ENCODE results near the gene CLDN20.

CLDN20 gene

GRCh38 chr6:155272353-155273232 lies 8.8 kb downstream of the CLDN20 start:
- Histone ChIP-seq H3K9ac (ENCODE audit: low read depth, low read length) (peak overlapping the region; percentile 62), H3K27me3 (ENCODE audit: control insufficient read depth, insufficient read depth, low read length) (no peaks in the 10 kb centered on the region), H3K4me3 (ENCODE audit: low read length) (no peak overlapping the region), H3K4me2 (ENCODE audit: low read length) (peak overlapping the region; percentile 54), H3K9me3 (replicated peaks; ENCODE audit: low read length) (no peaks in the 10 kb centered on the region), H3K36me3 (ENCODE audit: insufficient read depth, low read length) (no peaks in the 10 kb centered on the region), H3K4me1 (ENCODE audit: control insufficient read depth, insufficient read depth, low read length) (peaks cover 32% of the 10 kb centered on the region)

- no peaks in the 10 kb centered on the region for H3K36me3 ChIP-seq (ENCODE audit: insufficient read depth, low read length)
- H3K4me2 ChIP-seq (ENCODE audit: low read length): peak overlapping the region; percentile 54
- H3K4me1 ChIP-seq (ENCODE audit: control insufficient read depth, insufficient read depth, low read length): peaks cover 32% of the 10 kb centered on the region
- peak overlapping the region; percentile 62 for H3K9ac ChIP-seq (ENCODE audit: low read depth, low read length)
- H3K4me3 ChIP-seq (ENCODE audit: low read length): no peak overlapping the region
- H3K9me3 ChIP-seq (replicated peaks; ENCODE audit: low read length): no peaks in the 10 kb centered on the region
- H3K27me3 ChIP-seq (ENCODE audit: control insufficient read depth, insufficient read depth, low read length): no peaks in the 10 kb centered on the region
Measured at GRCh38 chr6:155273431-155273830, 9.6 kb downstream of the CLDN20 start.

DNA sequence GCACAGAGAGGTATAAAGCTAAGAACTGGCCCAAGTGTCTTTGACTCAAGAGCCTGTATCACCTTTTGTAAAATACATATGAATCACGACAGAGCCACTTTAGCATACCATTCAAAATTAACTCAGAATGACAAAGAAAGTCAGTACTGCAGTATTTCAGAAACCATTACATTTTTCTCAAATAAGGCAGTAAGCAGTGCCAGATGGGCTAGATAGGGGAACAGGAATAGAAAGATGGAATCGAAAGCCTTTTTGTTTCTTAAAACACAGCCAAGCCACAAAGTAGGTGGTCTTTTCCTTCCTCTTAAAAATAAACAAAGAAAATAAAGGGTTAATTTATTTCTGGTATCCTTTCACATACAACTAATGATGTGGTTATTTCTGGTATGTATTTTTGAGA lies 10.3 kb downstream of the CLDN20 start:
- H3K27me3 ChIP-seq (ENCODE audit: control insufficient read depth, insufficient read depth, low read length): no peaks in the 10 kb centered on the region
- peaks cover 32% of the 10 kb centered on the region for H3K4me1 ChIP-seq (ENCODE audit: control insufficient read depth, insufficient read depth, low read length)
- H3K4me3 ChIP-seq (ENCODE audit: low read length): no peak overlapping the region
- H3K4me2 ChIP-seq (ENCODE audit: low read length): peak overlapping the region; percentile 22
- H3K9me3 ChIP-seq (replicated peaks; ENCODE audit: low read length): no peaks in the 10 kb centered on the region
- H3K36me3 ChIP-seq (ENCODE audit: insufficient read depth, low read length): no peaks in the 10 kb centered on the region
- H3K9ac ChIP-seq (ENCODE audit: low read depth, low read length): peak overlapping the region; percentile 57

DNA sequence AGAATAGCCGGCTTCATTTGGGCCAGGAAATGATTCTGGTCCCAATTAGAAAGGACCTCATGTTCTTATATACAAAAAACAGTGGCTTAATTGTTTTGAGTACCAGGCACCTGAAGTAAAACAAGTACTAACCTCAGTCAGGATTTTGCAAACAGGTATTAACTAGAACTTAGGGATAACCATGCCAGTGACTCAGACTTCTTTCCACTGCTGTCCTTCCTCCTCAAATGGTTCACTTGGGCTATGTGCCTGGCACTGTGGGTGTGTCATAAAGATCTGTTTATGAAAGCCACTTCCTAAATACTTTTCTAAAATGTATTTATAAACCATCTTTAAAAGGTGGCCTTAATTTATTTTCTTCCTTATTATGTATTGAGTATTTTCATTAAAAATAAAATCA lies 10.7 kb downstream of the CLDN20 start:
- Histone ChIP-seq H3K4me2 (ENCODE audit: low read length) (no peak overlapping the region), H3K36me3 (ENCODE audit: insufficient read depth, low read length) (no peaks in the 10 kb centered on the region), H3K9ac (ENCODE audit: low read depth, low read length) (peak overlapping the region; percentile 57), H3K27me3 (ENCODE audit: control insufficient read depth, insufficient read depth, low read length) (no peaks in the 10 kb centered on the region), H3K9me3 (replicated peaks; ENCODE audit: low read length) (no peaks in the 10 kb centered on the region), H3K4me3 (ENCODE audit: low read length) (no peak overlapping the region), H3K4me1 (ENCODE audit: control insufficient read depth, insufficient read depth, low read length) (peaks cover 32% of the 10 kb centered on the region)

- H3K27me3 ChIP-seq (ENCODE audit: control insufficient read depth, insufficient read depth, low read length): no peaks in the 10 kb centered on the region
- H3K9me3 ChIP-seq (replicated peaks; ENCODE audit: low read length): no peaks in the 10 kb centered on the region
- H3K9ac ChIP-seq (ENCODE audit: low read depth, low read length): no peak overlapping the region
- H3K4me2 ChIP-seq (ENCODE audit: low read length): no peak overlapping the region
- peaks cover 32% of the 10 kb centered on the region for H3K4me1 ChIP-seq (ENCODE audit: control insufficient read depth, insufficient read depth, low read length)
- H3K36me3 ChIP-seq (ENCODE audit: insufficient read depth, low read length): no peaks in the 10 kb centered on the region
- no peak overlapping the region for H3K4me3 ChIP-seq (ENCODE audit: low read length)
Measured at GRCh38 chr6:155275808-155276480, 12.1 kb downstream of the CLDN20 start.

GRCh38 chr6:155276638-155277037 lies 12.8 kb downstream of the CLDN20 start:
- no peak overlapping the region for H3K4me3 ChIP-seq (ENCODE audit: low read length)
- no peak overlapping the region for H3K4me2 ChIP-seq (ENCODE audit: low read length)
- H3K27me3 ChIP-seq (ENCODE audit: control insufficient read depth, insufficient read depth, low read length): no peaks in the 10 kb centered on the region
- peaks cover 32% of the 10 kb centered on the region for H3K4me1 ChIP-seq (ENCODE audit: control insufficient read depth, insufficient read depth, low read length)
- H3K36me3 ChIP-seq (ENCODE audit: insufficient read depth, low read length): no peaks in the 10 kb centered on the region
- no peaks in the 10 kb centered on the region for H3K9me3 ChIP-seq (replicated peaks; ENCODE audit: low read length)
- no peak overlapping the region for H3K9ac ChIP-seq (ENCODE audit: low read depth, low read length)

DNA sequence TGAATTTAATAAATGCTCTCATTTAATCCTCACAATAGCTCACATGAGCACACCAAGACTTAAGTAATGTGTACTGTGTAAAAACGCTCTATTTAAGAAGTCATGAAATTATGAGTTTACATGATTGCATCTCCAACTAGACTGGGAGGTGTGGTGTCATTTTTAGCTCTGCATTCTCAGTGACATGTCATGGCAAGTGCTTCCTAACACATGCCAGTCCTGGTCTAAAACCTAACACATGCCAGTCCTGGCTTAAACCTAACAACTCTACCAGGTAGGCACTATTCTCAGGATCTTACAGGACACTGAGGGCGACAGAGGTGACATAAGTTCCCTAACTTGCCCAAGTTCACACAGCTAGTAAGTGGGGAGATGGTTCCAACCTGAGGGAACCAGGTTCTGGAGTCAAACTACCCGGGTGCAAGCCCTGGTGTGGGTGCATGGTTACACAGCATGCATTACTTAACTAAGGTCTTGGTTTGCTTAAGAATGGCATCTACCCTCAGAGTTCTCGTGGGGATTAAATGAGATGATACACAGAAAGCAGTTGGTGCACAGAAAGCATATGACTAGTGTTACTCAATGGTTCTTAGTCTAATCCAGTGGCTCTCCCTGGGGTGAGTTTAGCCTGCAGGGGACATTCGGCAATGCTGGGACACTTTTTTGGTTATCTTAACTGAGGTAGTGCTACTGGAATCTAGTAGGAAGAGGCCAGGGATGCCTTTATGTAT lies 14.7 kb downstream of the CLDN20 start:
- Histone ChIP-seq H3K27me3 (ENCODE audit: control insufficient read depth, insufficient read depth, low read length) (no peaks in the 10 kb centered on the region), H3K4me3 (ENCODE audit: low read length) (no peak overlapping the region), H3K9me3 (replicated peaks; ENCODE audit: low read length) (no peaks in the 10 kb centered on the region), H3K4me2 (ENCODE audit: low read length) (no peak overlapping the region), H3K9ac (ENCODE audit: low read depth, low read length) (no peak overlapping the region), H3K4me1 (ENCODE audit: control insufficient read depth, insufficient read depth, low read length) (peaks cover 18% of the 10 kb centered on the region), H3K36me3 (ENCODE audit: insufficient read depth, low read length) (peaks cover 10% of the 10 kb centered on the region)

- H3K4me3 ChIP-seq (ENCODE audit: low read length): no peak overlapping the region
- H3K27me3 ChIP-seq (ENCODE audit: control insufficient read depth, insufficient read depth, low read length): no peaks in the 10 kb centered on the region
- H3K9me3 ChIP-seq (replicated peaks; ENCODE audit: low read length): no peaks in the 10 kb centered on the region
- no peak overlapping the region for H3K4me2 ChIP-seq (ENCODE audit: low read length)
- H3K36me3 ChIP-seq (ENCODE audit: insufficient read depth, low read length): peaks cover 28% of the 10 kb centered on the region
- no peaks in the 10 kb centered on the region for H3K4me1 ChIP-seq (ENCODE audit: control insufficient read depth, insufficient read depth, low read length)
- H3K9ac ChIP-seq (ENCODE audit: low read depth, low read length): no peak overlapping the region
Measured at GRCh38 chr6:155284775-155285174, 21.0 kb downstream of the CLDN20 start.

DNA sequence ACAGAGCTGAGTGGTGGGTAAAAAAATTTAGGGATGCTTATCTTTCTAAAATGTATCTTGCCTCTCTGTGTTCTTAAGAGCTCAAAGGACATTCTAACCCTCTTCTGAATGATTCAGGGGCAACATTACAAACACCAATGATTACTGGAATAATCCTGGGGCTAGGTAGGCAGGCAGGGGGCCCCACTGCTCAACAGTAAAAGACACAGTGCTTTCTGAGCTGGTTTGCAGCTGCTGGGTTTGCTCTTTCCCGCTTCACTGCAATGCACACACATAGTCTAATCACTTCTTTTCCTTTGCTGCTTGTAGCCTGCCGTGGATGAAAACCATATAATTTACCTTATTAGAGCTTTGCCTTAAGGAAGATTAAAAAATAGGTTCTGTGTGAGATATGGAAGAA lies 23.9 kb downstream of the CLDN20 start:
- peaks cover 30% of the 10 kb centered on the region for H3K36me3 ChIP-seq (ENCODE audit: insufficient read depth, low read length)
- H3K4me3 ChIP-seq (ENCODE audit: low read length): no peak overlapping the region
- no peaks in the 10 kb centered on the region for H3K27me3 ChIP-seq (ENCODE audit: control insufficient read depth, insufficient read depth, low read length)
- no peak overlapping the region for H3K4me2 ChIP-seq (ENCODE audit: low read length)
- H3K9ac ChIP-seq (ENCODE audit: low read depth, low read length): no peak overlapping the region
- H3K9me3 ChIP-seq (replicated peaks; ENCODE audit: low read length): no peaks in the 10 kb centered on the region
- H3K4me1 ChIP-seq (ENCODE audit: control insufficient read depth, insufficient read depth, low read length): no peaks in the 10 kb centered on the region

DNA sequence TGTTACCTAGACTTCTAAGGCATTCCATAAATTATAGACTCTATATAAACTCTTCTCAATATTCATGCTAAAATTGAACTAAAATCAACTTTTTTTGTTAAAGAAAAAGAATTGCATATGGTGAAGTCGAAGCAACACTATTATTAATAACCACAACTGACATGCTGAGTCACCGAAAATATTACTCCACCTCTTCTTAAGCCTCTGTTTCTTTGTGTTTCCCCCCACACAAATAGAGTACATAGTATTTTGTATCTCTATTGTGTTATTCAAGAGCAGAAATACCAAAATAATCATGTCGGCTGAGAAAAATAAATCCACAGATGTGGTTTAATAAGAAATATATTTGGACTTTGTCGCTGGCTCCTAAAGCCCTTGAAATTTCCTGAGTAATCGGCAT lies 26.7 kb downstream of the CLDN20 start:
- H3K9me3 ChIP-seq (replicated peaks; ENCODE audit: low read length): no peaks in the 10 kb centered on the region
- H3K4me3 ChIP-seq (ENCODE audit: low read length): no peak overlapping the region
- H3K27me3 ChIP-seq (ENCODE audit: control insufficient read depth, insufficient read depth, low read length): no peaks in the 10 kb centered on the region
- no peak overlapping the region for H3K9ac ChIP-seq (ENCODE audit: low read depth, low read length)
- no peaks in the 10 kb centered on the region for H3K4me1 ChIP-seq (ENCODE audit: control insufficient read depth, insufficient read depth, low read length)
- H3K4me2 ChIP-seq (ENCODE audit: low read length): no peak overlapping the region
- H3K36me3 ChIP-seq (ENCODE audit: insufficient read depth, low read length): peaks cover 12% of the 10 kb centered on the region

GRCh38 chr6:155291291-155291690 lies 27.5 kb downstream of the CLDN20 start:
- H3K4me2 ChIP-seq (ENCODE audit: low read length): no peak overlapping the region
- no peaks in the 10 kb centered on the region for H3K27me3 ChIP-seq (ENCODE audit: control insufficient read depth, insufficient read depth, low read length)
- peaks cover 12% of the 10 kb centered on the region for H3K36me3 ChIP-seq (ENCODE audit: insufficient read depth, low read length)
- H3K4me1 ChIP-seq (ENCODE audit: control insufficient read depth, insufficient read depth, low read length): no peaks in the 10 kb centered on the region
- H3K9ac ChIP-seq (ENCODE audit: low read depth, low read length): no peak overlapping the region
- no peaks in the 10 kb centered on the region for H3K9me3 ChIP-seq (replicated peaks; ENCODE audit: low read length)
- H3K4me3 ChIP-seq (ENCODE audit: low read length): no peak overlapping the region
